Kidney (tissue), 14 donors: ENCODE results near the gene GCLM. TPM values are rescaled to one million over a fixed set of nuclear protein-coding genes. Genes with fewer than 3 reads are reported as not detected.
"Not testable (repeated sequence)": the region's sequence is repeated elsewhere in the genome, so short reads cannot be mapped to it uniquely, and the experiment has no call there.

ENCODE experiments used
- DNase-seq, 5 donors: peaks; one replicate each; pipeline ENCODE4 v3.0.0-alpha.2; 2013 to 2020
- FAIRE-seq: peaks from 2 replicates; lab custom pipeline; 2012; peaks lifted over from hg19 to GRCh38; lab: Jason Lieb, UNC
- H3K27ac ChIP-seq, 2 donors: one replicate each; pipeline ENCODE4 v1.7.0; 2013; ENCODE audit warnings: low read depth in 2 of 2, low read length in 2 of 2, inconsistent platforms in 1 of 2
- H3K27me3 ChIP-seq: one replicate; pipeline ENCODE4 v1.7.1; 2013; ENCODE audit warnings: low read length, inconsistent platforms; ENCODE audit not compliant: control insufficient read depth, insufficient read depth
- H3K36me3 ChIP-seq, 3 donors: one replicate each; pipeline versions ENCODE4 v1.7.0 to v1.7.1; 2013; ENCODE audit warnings: low read length in 3 of 3, control low read depth in 1 of 3, inconsistent platforms in 1 of 3; ENCODE audit not compliant: insufficient read depth in 3 of 3, control insufficient read depth in 2 of 3
- H3K4me1 ChIP-seq, 3 donors: one replicate each; pipeline versions ENCODE4 v1.7.0 to v1.7.1; 2013; ENCODE audit warnings: low read length in 3 of 3, inconsistent platforms in 1 of 3, low read depth in 1 of 3; ENCODE audit not compliant: control insufficient read depth in 2 of 3, insufficient read depth in 2 of 3
- H3K4me3 ChIP-seq, 3 donors: one replicate each; pipeline versions ENCODE4 v1.7.0 to v1.8.1; 2013; ENCODE audit warnings: low read length in 3 of 3, control low read depth in 1 of 3, inconsistent platforms in 1 of 3
- H3K9ac ChIP-seq, 3 donors: one replicate each; pipeline versions ENCODE4 v1.7.0 to v1.7.1; 2013; ENCODE audit warnings: low read length in 3 of 3, control low read depth in 1 of 3, inconsistent platforms in 1 of 3
- H3K9me3 ChIP-seq, 3 donors: one replicate each; pipeline versions ENCODE4 v1.7.0 to v1.7.1; 2013; ENCODE audit warnings: low read length in 3 of 3, control low read depth in 1 of 3, inconsistent platforms in 1 of 3; ENCODE audit not compliant: control insufficient read depth in 2 of 3, insufficient read depth in 1 of 3
- intact Hi-C: fragments of 100-400 bp; cut with DNase I; formaldehyde crosslinking; loops from one replicate; pipeline ENCODE4 v1.11.1; 2022
- polyA plus RNA-seq: library from polyadenylated mRNA; stranded (reverse); fragments of 350-450 nt; fragmentation: Illumina TruSeq; extraction: RNeasy Lipid Tissue Mini Kit (QIAGEN cat#74804); gene quantifications from one replicate; pipeline ENCODE4 v1.2.3, GENCODE V29; 2014; ENCODE audit warnings: low read depth, low replicate concordance; ENCODE audit not compliant: insufficient read depth
- total RNA-seq: library from RNA; stranded (reverse); fragmentation: NEBNext Ultra II Directional; extraction: Animal tissue kit (Norgen Biotek cat#: 25700); gene quantifications from one replicate; pipeline ENCODE4 v1.2.1, GENCODE V29; 2021
- TF ChIP-seq, protein P1 (sequence below): IDR thresholded peaks from 3 replicates; pipeline ENCODE4 v1.5.1; 2012; ENCODE audit warnings: mild to moderate bottlenecking, moderate library complexity, borderline replicate concordance; ENCODE audit not compliant: insufficient read depth; ENCODE audit errors: extremely low read depth
- donor health status: control.
- donor health status: control.
- donor health status: control.
- donor health status: control.
- donor health status: control.
- donor health status: DM: yes; HTN: yes; CAD: no.
- donor health status: Normal renal cell carcinoma (clear cell type).

The GCLM gene
- total and polyA plus RNA-seq, 2 donors from 2014 or later, result 14.7 TPM

- FAIRE-seq (no peak), DNase-seq (no peak)
- Histone ChIP-seq H3K9me3 (no peaks in the 10 kb centered on the region), H3K9ac (no peak overlapping the region), H3K27me3 (no peaks in the 10 kb centered on the region), H3K27ac (no peak overlapping the region), H3K4me1 (no peaks in the 10 kb centered on the region), H3K4me3 (no peak overlapping the region), H3K36me3 (no peaks in the 10 kb centered on the region)
- TF ChIP-seq, protein P1, sequence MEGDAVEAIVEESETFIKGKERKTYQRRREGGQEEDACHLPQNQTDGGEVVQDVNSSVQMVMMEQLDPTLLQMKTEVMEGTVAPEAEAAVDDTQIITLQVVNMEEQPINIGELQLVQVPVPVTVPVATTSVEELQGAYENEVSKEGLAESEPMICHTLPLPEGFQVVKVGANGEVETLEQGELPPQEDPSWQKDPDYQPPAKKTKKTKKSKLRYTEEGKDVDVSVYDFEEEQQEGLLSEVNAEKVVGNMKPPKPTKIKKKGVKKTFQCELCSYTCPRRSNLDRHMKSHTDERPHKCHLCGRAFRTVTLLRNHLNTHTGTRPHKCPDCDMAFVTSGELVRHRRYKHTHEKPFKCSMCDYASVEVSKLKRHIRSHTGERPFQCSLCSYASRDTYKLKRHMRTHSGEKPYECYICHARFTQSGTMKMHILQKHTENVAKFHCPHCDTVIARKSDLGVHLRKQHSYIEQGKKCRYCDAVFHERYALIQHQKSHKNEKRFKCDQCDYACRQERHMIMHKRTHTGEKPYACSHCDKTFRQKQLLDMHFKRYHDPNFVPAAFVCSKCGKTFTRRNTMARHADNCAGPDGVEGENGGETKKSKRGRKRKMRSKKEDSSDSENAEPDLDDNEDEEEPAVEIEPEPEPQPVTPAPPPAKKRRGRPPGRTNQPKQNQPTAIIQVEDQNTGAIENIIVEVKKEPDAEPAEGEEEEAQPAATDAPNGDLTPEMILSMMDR, result no peak
- intact Hi-C loops, result no loop called here
These were observed 16.0 kb upstream of the GCLM start for GRCh38 chr1:93925206-93925605.

DNA sequence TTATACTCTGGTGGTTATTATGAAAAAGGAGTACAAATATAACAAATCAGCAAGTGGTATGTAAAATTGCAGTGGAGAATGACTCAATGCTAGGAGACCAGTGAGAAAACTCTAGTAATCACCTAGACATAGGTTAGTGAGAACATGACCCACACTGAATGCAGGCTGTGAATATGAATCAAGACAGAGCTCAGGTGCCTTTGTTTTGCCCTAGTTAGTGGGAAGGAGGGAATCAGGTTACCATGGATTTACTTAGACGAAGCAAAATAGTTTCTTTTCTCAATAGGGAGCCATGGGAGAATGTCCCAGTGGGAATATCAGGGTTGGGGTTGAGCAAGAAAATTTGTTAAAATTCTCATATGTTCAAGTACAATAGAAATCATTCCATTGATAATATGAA lies 10.6 kb upstream of the GCLM start:
- Histone ChIP-seq H3K4me1 (no peaks in the 10 kb centered on the region), H3K36me3 (no peaks in the 10 kb centered on the region), H3K9me3 (no peaks in the 10 kb centered on the region), H3K9ac (no peak overlapping the region), H3K27me3 (no peaks in the 10 kb centered on the region), H3K4me3 (no peak overlapping the region), H3K27ac (no peak overlapping the region)
- DNase-seq (no peak), FAIRE-seq (no peak)
- intact Hi-C loops, result no loop called here
- TF ChIP-seq, protein P1, result no peak

DNA sequence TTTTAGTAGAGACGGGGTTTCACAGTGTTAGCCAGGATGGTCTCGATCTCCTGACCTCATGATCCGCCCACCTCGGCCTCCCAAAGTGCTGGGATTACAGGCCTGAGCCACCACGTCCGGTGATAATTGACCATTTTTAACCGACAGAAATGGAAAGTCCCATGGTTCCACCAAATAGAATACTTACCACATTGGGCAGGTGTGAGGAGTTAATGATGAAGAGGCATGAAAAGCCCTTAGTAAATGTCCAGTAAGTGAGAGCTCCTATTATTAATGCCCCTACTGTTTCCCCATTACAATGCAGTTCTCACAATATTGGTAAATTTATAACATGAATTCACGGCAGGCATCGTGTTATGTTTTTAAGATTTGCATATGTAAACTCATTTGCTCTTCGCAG lies 8.1 kb upstream of the GCLM start:
- no peak for FAIRE-seq
- Histone ChIP-seq H3K36me3 (no peaks in the 10 kb centered on the region), H3K27me3 (no peaks in the 10 kb centered on the region), H3K9ac (no peak overlapping the region), H3K9me3 (no peaks in the 10 kb centered on the region), H3K27ac (no peak overlapping the region), H3K4me1 (no peaks in the 10 kb centered on the region), H3K4me3 (no peak overlapping the region)
- no peak for DNase-seq
- intact Hi-C loops, result no loop called here
- TF ChIP-seq, protein P1, result no peak

- DNase-seq, H3K36me3 ChIP-seq, H3K9me3 ChIP-seq, H3K4me3 ChIP-seq, FAIRE-seq, intact Hi-C loops, H3K27ac ChIP-seq, H3K9ac ChIP-seq, H3K27me3 ChIP-seq: not testable (repeated sequence)
- H3K4me1 ChIP-seq, result peaks cover 0 to 11% (median 7%) of the 10 kb centered on the region in 3 donors
These were observed 1.6 kb upstream of the GCLM start for GRCh38 chr1:93910880-93911279.
